GM12878 (cell line): ENCODE data around the gene TMEM239. TPM values are rescaled to one million over a fixed set of nuclear protein-coding genes. Genes with fewer than 3 reads are reported as not detected.

Experiments used
- ATAC-seq: fragments of 200-7000 bp; cut with Tn5 transposase; 3 replicates; pipeline ENCODE4 v1.9.1; 2020; ENCODE audit warnings: mild to moderate bottlenecking, moderate library complexity
- BruUV-seq: library from RNA; stranded (reverse); fragments of 400-500 nt; replicated peaks from 2 replicates; lab custom pipeline; 2021; lab: Mats Ljungman, UMichigan
- CTCF ChIA-PET: fragments of 300-600 bp; sonication (Branson Sonifier 250); formaldehyde crosslinking; extraction: SDS; loops from one replicate; lab custom pipeline; 2021; ENCODE audit warnings: inconsistent platforms; lab: Yijun Ruan, JAX
- POLR2A ChIA-PET: fragments of 350-600 bp; formaldehyde crosslinking; extraction: SDS; loops from one replicate; lab custom pipeline; 2021; ENCODE audit warnings: inconsistent platforms; lab: Charles Lee
- RAD21 ChIA-PET: fragments of 300-600 bp; sonication (Branson Sonifier 250); formaldehyde crosslinking; loops from one replicate; lab custom pipeline; 2023; ENCODE audit warnings: antibody characterized with exemption; ENCODE audit not compliant: unreplicated experiment; lab: Charles Lee
- SMC1A ChIA-PET: fragments of 300-600 bp; sonication (Branson Sonifier 250); formaldehyde crosslinking; loops from one replicate; lab custom pipeline; 2023; ENCODE audit not compliant: unreplicated experiment, uncharacterized antibody; lab: Charles Lee
- DNase-seq: peaks from one replicate; pipeline ENCODE4 v3.0.0-alpha.2; 2011; ENCODE audit warnings: low read depth, low spot score
- FAIRE-seq: peaks from 3 replicates; lab custom pipeline; 2011; peaks lifted over from hg19 to GRCh38; lab: Jason Lieb, UNC
- H2AFZ ChIP-seq: 2 replicates; pipeline ENCODE4 v1.6.0; 2011; ENCODE audit warnings: low read depth, low read length, control low read depth; ENCODE audit not compliant: control insufficient read depth
- H3K27ac ChIP-seq: 2 replicates; pipeline ENCODE4 v1.5.1; 2011; ENCODE audit warnings: control low read depth; ENCODE audit not compliant: control insufficient read depth, insufficient read depth
- H3K27me3 ChIP-seq, 2 experiments: replicated peaks in 1 of 2; 2 replicates each; pipeline versions ENCODE4 v1.6.0 to v1.6.1; 2011; ENCODE audit warnings: low read length in 1 of 2; ENCODE audit not compliant: control insufficient read depth in 2 of 2, insufficient read depth in 2 of 2
- H3K36me3 ChIP-seq, 2 experiments: 2 replicates each; pipeline ENCODE4 v1.5.1; 2011; ENCODE audit warnings: low read length in 1 of 2; ENCODE audit not compliant: control insufficient read depth in 2 of 2, insufficient read depth in 2 of 2
- H3K4me1 ChIP-seq: 2 replicates; pipeline ENCODE4 v1.6.1; 2011; ENCODE audit warnings: mild to moderate bottlenecking, low read length, moderate library complexity, mixed read lengths; ENCODE audit not compliant: control insufficient read depth, insufficient read depth
- H3K4me2 ChIP-seq: 2 replicates; pipeline ENCODE4 v1.6.0; 2011; ENCODE audit warnings: control low read depth; ENCODE audit not compliant: control insufficient read depth, insufficient read depth
- H3K4me3 ChIP-seq: fragments of 200-600 bp; sonication (generic); 2 replicates; pipeline ENCODE4 v1.5.1; 2016
- H3K79me2 ChIP-seq: 2 replicates; pipeline ENCODE4 v1.6.0; 2011; ENCODE audit warnings: low read length; ENCODE audit not compliant: control insufficient read depth, insufficient read depth
- H3K9ac ChIP-seq: 2 replicates; pipeline ENCODE4 v1.8.0; 2011; ENCODE audit warnings: low read length, control low read depth, mixed read lengths; ENCODE audit not compliant: control insufficient read depth, insufficient read depth
- H3K9me3 ChIP-seq: replicated peaks from 3 replicates; pipeline ENCODE4 v1.5.1; 2011; ENCODE audit warnings: mild to moderate bottlenecking, low read length; ENCODE audit not compliant: control insufficient read depth, insufficient read depth
- H4K20me1 ChIP-seq: 2 replicates; pipeline ENCODE4 v1.6.0; 2011; ENCODE audit not compliant: control insufficient read depth, insufficient read depth
- CBX3 ChIP-seq: fragments of 200-600 bp; sonication (generic); IDR thresholded peaks from 2 replicates; pipeline ENCODE4 v1.6.1; 2016; ENCODE audit warnings: low read depth, borderline replicate concordance
- E4F1 ChIP-seq: fragments of 450-650 bp; IDR thresholded peaks from 2 replicates; pipeline ENCODE4 v1.6.1; 2018; ENCODE audit warnings: borderline replicate concordance, mild to moderate bottlenecking; ENCODE audit not compliant: partially characterized antibody
- ELK1 ChIP-seq: IDR thresholded peaks from 2 replicates; pipeline ENCODE4 v1.6.1; 2012; ENCODE audit warnings: low read depth, low read length, improper control_type of control experiment
- RAD51 ChIP-seq: fragments of 450-650 bp; IDR thresholded peaks from 2 replicates; pipeline ENCODE4 v1.6.1; 2016; ENCODE audit warnings: moderate library complexity, mild to moderate bottlenecking, inconsistent platforms
- SIX5 ChIP-seq: IDR thresholded peaks from 2 replicates; pipeline ENCODE4 v1.6.1; 2011; ENCODE audit warnings: mild to moderate bottlenecking, low read depth, low read length, moderate library complexity; ENCODE audit not compliant: severe bottlenecking
- SMARCA5 ChIP-seq: fragments of 450-650 bp; IDR thresholded peaks from 2 replicates; pipeline ENCODE4 v1.6.1; 2017; ENCODE audit warnings: mild to moderate bottlenecking
- WGBS: methylation state at CpG from one replicate; pipeline ENCODE4 v1.1.6; 2016; ENCODE audit warnings: low lambda C conversion rate; ENCODE audit not compliant: insufficient replicate concordance, insufficient coverage; ENCODE audit errors: missing lambda C conversion rate; 5-methylcytosine and 5-hydroxymethylcytosine counted together
- in situ Hi-C: fragments of 300-500 bp; cut with MboI; formaldehyde crosslinking; loops from 9 replicates; pipeline ENCODE4 v1.14.3; 2018; ENCODE audit warnings: mixed read lengths
- intact Hi-C: fragments of 100-400 bp; cut with micrococcal nuclease; formaldehyde crosslinking; loops from one replicate; pipeline ENCODE4 v1.14.2; 2022; ENCODE audit not compliant: unreplicated experiment
- polyA plus RNA-seq, 11 experiments: library from polyadenylated mRNA; depleted of rRNA in 4 of 11; unstranded in 6 of 11; stranded (reverse) in 5 of 11; fragments of >200 nt; fragmentation: Nextera tagmentation in 4 of 11; fragmentation: Illumina TruSeq in 1 of 11; extraction: Ambion mirVana in 4 of 11; extraction: Trizol in 1 of 11; gene quantifications; 1 replicate in 1 of 11; 2 replicates in 10 of 11; pipeline versions ENCODE4 v1.2.1 to v1.2.3, GENCODE V29; 2011 to 2016; ENCODE audit warnings: inconsistent platforms in 2 of 11, missing spikeins in 2 of 11, low read depth in 1 of 11
- total RNA-seq, 4 experiments: library from RNA; depleted of rRNA in 3 of 4; stranded (reverse); fragments of >200 nt in 3 of 4; fragmentation: Illumina TruSeq in 1 of 4; extraction: Trizol in 1 of 4; gene quantifications; 2 replicates each; pipeline versions ENCODE4 v1.2.1 to v1.2.3, GENCODE V29; 2013 to 2021

TMEM239 gene
- total and polyA plus RNA-seq, 10 of the 15 experiments (the other 5 are each of a cell fraction or from before 2014, with no cell fraction given), result not detected

GRCh38 chr20:2814076-2814475 is 2.1 kb upstream of the TMEM239 start:
- Histone ChIP-seq H3K27ac (no peak overlapping the region), H3K4me2 (no peak overlapping the region), H2AFZ (no peak overlapping the region), H3K4me3 (no peak overlapping the region), H3K4me1 (no peaks in the 10 kb centered on the region), H3K9ac (no peak overlapping the region), H3K27me3 (no peaks in the 10 kb centered on the region; a peak in 1 of 4 replicates), H3K36me3 (no peaks in the 10 kb centered on the region), H3K79me2 (no peaks in the 10 kb centered on the region), H4K20me1 (no peaks in the 10 kb centered on the region), H3K9me3 (no peaks in the 10 kb centered on the region; the same call in 2 of the 3 replicates)
- TF ChIP-seq RAD51, result no peak
- no peak for TF ChIP-seq E4F1
- no peak for TF ChIP-seq SMARCA5
- no peak for TF ChIP-seq ELK1
- TF ChIP-seq CBX3, result no peak
- no peak for TF ChIP-seq SIX5
- SMC1A ChIA-PET, result no interaction called here
- CTCF ChIA-PET, result no interaction called here
- RAD21 ChIA-PET, result no interaction called here
- 6% methylated on average over 1 of the region's 1 CpG for WGBS
- DNase-seq (no peak), ATAC-seq (no peak), FAIRE-seq (no peak)
- no TSS peak for BruUV-seq
- intact Hi-C loops (no loop called here), in situ Hi-C loops (no loop called here)
- POLR2A ChIA-PET, result no interaction called here
